A673 (cell line): ENCODE data around the gene ACTN2. TPM values are rescaled to one million over a fixed set of nuclear protein-coding genes. Genes with fewer than 3 reads are reported as not detected.

Source experiments
- BruUV-seq: library from RNA; stranded (reverse); fragments of 400-500 nt; replicated peaks from 2 replicates; lab custom pipeline; 2021; lab: Mats Ljungman, UMichigan
- CTCF ChIA-PET: fragments of 300-600 bp; sonication (Branson Sonifier 250); formaldehyde crosslinking; loops from one replicate; lab custom pipeline; 2022; ENCODE audit warnings: antibody characterized with exemption; lab: Charles Lee
- POLR2A ChIA-PET: fragments of 300-600 bp; sonication (Branson Sonifier 250); formaldehyde crosslinking; loops from one replicate; lab custom pipeline; 2022; ENCODE audit warnings: antibody characterized with exemption; ENCODE audit not compliant: low non-redundant PET; lab: Charles Lee
- DNase-seq: peaks from one replicate; pipeline ENCODE4 v3.0.0-alpha.2; 2015; ENCODE audit warnings: low spot score
- H3K27ac ChIP-seq: fragments of 200-600 bp; sonication (generic); 2 replicates; pipeline ENCODE4 v1.5.1; 2016; ENCODE audit warnings: mixed run types, low read depth, mild to moderate bottlenecking, mixed read lengths, antibody characterized with exemption, low read length; ENCODE audit not compliant: poor library complexity, severe bottlenecking
- H3K27me3 ChIP-seq: fragments of 200-600 bp; sonication (generic); replicated peaks from 2 replicates; pipeline ENCODE4 v1.6.1; 2017; ENCODE audit warnings: mixed run types, low read depth, mild to moderate bottlenecking, mixed read lengths, antibody characterized with exemption, low read length; ENCODE audit not compliant: insufficient read depth, poor library complexity
- H3K36me3 ChIP-seq: fragments of 200-600 bp; sonication (generic); 2 replicates; pipeline ENCODE4 v1.6.1; 2016; ENCODE audit warnings: mixed run types, mild to moderate bottlenecking, mixed read lengths, antibody characterized with exemption, low read length; ENCODE audit not compliant: insufficient read depth, poor library complexity, severe bottlenecking
- H3K4me1 ChIP-seq: fragments of 200-600 bp; sonication (generic); 2 replicates; pipeline ENCODE4 v1.6.1; 2017; ENCODE audit warnings: mixed run types, mild to moderate bottlenecking, mixed read lengths, antibody characterized with exemption, low read length; ENCODE audit not compliant: insufficient read depth, poor library complexity, severe bottlenecking
- H3K4me3 ChIP-seq: fragments of 200-600 bp; sonication (generic); 2 replicates; pipeline ENCODE4 v1.5.1; 2016; ENCODE audit warnings: low read depth, mixed run types, mild to moderate bottlenecking, mixed read lengths, low read length; ENCODE audit not compliant: poor library complexity, severe bottlenecking
- H3K9me3 ChIP-seq: fragments of 200-600 bp; sonication (generic); 2 replicates; pipeline ENCODE4 v1.6.1; 2016; ENCODE audit warnings: mixed run types, low read depth, mild to moderate bottlenecking, mixed read lengths, antibody characterized with exemption, low read length; ENCODE audit not compliant: poor library complexity, severe bottlenecking
- EZH2 ChIP-seq: fragments of 200-600 bp; sonication (generic); IDR thresholded peaks from 2 replicates; pipeline ENCODE4 v1.6.1; 2017; ENCODE audit warnings: borderline replicate concordance, low read depth, mild to moderate bottlenecking, mixed read lengths, antibody characterized with exemption, low read length; ENCODE audit not compliant: poor library complexity, severe bottlenecking
- intact Hi-C: fragments of 100-400 bp; cut with micrococcal nuclease; formaldehyde crosslinking; loops from one replicate; pipeline ENCODE4 v1.10.0; 2022; ENCODE audit not compliant: unreplicated experiment
- total RNA-seq: library from RNA; stranded (reverse); gene quantifications from 2 replicates; pipeline ENCODE4 v1.2.3, GENCODE V29; 2021
- TF ChIP-seq, protein P1 (sequence below): fragments of 300-800, 200-600 bp; sonication (generic); conservative IDR thresholded peaks from 2 replicates; pipeline ENCODE4 v1.5.1; 2017; ENCODE audit warnings: low read depth, mild to moderate bottlenecking, antibody characterized with exemption, low read length, moderate library complexity, mixed read lengths

ACTN2 gene
- total RNA-seq, 1 experiment from 2014 or later: 39.4 TPM

DNA sequence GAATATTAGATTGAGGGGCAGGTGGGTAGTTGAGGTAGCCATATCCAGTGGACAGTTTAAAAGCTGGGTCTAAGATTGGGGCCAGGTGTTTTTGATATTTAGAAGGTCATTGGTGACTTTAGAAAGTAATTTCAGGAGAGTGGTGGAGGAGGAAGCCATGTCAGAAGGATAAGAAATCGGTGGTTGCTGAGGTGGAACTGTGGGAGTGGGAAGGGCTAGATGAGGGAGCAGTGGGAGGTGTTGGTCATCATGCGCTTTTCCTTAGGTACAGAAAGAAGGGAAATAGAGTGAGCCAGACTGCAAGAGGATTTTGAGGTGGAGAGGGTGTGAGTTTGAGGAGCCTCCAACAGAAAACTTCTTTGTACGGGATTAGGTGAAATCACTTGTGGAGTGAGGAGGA is 116.0 kb downstream of the ACTN2 start:
- no peak for DNase-seq
- no TSS peak for BruUV-seq
- intact Hi-C loops: no loop called here
- TF ChIP-seq, protein P1, sequence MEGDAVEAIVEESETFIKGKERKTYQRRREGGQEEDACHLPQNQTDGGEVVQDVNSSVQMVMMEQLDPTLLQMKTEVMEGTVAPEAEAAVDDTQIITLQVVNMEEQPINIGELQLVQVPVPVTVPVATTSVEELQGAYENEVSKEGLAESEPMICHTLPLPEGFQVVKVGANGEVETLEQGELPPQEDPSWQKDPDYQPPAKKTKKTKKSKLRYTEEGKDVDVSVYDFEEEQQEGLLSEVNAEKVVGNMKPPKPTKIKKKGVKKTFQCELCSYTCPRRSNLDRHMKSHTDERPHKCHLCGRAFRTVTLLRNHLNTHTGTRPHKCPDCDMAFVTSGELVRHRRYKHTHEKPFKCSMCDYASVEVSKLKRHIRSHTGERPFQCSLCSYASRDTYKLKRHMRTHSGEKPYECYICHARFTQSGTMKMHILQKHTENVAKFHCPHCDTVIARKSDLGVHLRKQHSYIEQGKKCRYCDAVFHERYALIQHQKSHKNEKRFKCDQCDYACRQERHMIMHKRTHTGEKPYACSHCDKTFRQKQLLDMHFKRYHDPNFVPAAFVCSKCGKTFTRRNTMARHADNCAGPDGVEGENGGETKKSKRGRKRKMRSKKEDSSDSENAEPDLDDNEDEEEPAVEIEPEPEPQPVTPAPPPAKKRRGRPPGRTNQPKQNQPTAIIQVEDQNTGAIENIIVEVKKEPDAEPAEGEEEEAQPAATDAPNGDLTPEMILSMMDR: no peak
- TF ChIP-seq EZH2: no peak
- no peaks in the 10 kb centered on the region for H3K36me3 ChIP-seq
- no peaks in the 10 kb centered on the region for H3K27me3 ChIP-seq
- no peaks in the 10 kb centered on the region for H3K4me1 ChIP-seq
- no peak overlapping the region for H3K27ac ChIP-seq
- ChIA-PET POLR2A (no interaction called here), CTCF (no interaction called here)
- H3K4me3 ChIP-seq: no peak overlapping the region
- H3K9me3 ChIP-seq: no peaks in the 10 kb centered on the region

DNA sequence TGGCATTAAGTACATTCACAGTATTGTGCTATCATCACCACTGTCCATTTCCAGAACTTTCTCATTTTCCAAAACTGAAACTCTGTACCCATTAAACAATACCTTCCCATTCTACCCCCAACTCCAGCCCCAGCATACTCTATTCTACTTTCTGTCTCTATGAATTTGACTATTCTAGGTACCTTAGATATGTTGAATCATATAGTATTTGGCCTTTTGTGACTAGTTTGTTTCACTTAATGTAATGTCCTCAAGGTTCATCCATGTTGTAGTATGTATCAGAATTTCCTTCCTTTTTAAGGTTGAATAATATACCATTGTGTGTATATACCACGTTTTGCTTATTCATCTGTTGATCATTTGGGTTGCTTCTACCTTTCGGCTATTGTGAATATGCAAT is 120.3 kb downstream of the ACTN2 start:
- Histone ChIP-seq H3K36me3 (peaks cover 7% of the 10 kb centered on the region), H3K27ac (no peak overlapping the region), H3K4me1 (peaks cover 22% of the 10 kb centered on the region), H3K9me3 (no peaks in the 10 kb centered on the region), H3K4me3 (no peak overlapping the region), H3K27me3 (no peaks in the 10 kb centered on the region)
- ChIA-PET POLR2A (no interaction called here), CTCF (no interaction called here)
- intact Hi-C loops: no loop called here
- TF ChIP-seq EZH2: no peak
- TF ChIP-seq, protein P1: no peak
- no TSS peak for BruUV-seq
- no peak for DNase-seq

DNA sequence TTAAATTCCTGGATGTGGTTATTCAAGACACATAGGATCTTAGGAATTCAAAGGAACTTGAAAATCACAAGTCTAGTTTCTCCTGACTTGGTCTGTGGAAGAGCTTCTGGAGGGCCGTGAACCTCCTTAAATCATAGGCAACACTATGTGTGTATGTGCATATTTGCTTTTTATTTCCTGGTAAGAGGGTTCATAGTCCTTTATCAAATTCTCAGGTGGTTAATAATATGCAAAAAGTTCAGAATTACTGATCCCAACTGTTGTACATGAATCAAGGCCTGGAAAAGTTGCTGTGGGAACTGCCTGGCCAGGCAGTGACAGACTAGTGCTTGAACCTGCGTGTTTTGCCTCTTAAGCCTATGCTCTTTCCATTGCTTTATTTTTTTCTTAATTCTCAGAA is 121.7 kb downstream of the ACTN2 start:
- Histone ChIP-seq H3K27me3 (no peaks in the 10 kb centered on the region), H3K4me3 (no peak overlapping the region), H3K4me1 (peaks cover 22% of the 10 kb centered on the region), H3K36me3 (peaks cover 7% of the 10 kb centered on the region), H3K27ac (peak overlapping the region; percentile 50), H3K9me3 (no peaks in the 10 kb centered on the region)
- no TSS peak for BruUV-seq
- TF ChIP-seq, protein P1: no peak
- POLR2A ChIA-PET: no interaction called here
- no peak for DNase-seq
- CTCF ChIA-PET: no interaction called here
- intact Hi-C loops: no loop called here
